Measurements from ENCODE around the gene GYS1. TPM values are rescaled to one million over a fixed set of nuclear protein-coding genes. Genes with fewer than 3 reads are reported as not detected.
A peak's percentile ranks its signal among the peaks of the same experiment; 100 is the strongest.
"Not testable (repeated sequence)": the region's sequence is repeated elsewhere in the genome, so short reads cannot be mapped to it uniquely, and the experiment has no call there.

GYS1 gene
- total RNA-seq, 1 experiment from 2014 or later: 62.7 TPM

DNA sequence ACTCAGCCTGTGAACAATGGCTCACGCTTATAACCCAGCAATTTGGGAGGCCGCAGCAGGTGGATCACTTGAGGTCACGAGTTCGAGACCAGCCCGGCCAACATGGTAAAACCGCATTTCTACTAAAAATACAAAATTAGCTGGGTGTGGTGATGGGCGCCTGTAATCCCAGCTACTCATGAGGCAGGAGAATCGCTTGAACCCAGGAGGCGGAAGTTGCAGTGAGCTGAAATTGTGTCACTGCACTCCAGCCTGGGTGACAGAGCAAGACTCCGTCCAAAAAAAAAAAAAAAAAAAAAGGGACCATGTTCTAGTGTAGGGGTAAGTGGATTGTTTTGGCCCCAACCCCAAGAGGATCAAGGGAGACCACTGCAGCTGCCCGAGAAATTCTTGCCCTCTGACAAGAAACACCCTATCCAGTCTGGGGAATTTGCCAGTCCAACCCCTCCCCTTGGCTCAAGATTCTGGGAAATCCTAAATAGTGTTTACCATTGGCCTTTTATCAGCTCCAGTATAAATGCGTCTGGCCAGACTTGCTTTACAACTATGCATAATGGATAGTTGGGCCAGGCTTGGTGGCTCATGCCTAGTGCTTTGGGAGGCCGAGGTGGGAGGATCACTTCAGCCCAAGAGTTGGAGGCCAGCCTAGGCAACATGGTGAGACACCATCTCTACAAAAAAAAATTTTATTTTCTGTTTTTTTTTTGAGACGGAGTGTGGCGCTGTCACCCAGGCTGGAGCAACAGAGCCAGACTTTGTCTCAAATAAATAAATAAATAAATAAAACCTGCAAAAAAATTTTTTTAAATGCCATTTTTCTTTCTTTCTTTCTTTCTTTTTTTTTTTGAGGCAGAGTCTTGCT, 64.7 kb downstream of the GYS1 start:
- CTCF ChIA-PET: no interaction called here
- no peaks in the 10 kb centered on the region for H3K9me3 Mint-ChIP-seq (ENCODE audit: unreplicated experiment)
- no peaks in the 10 kb centered on the region for H3K27me3 ChIP-seq (replicated peaks; ENCODE audit: control insufficient read depth, insufficient read depth, low read length)
- POLR2A ChIA-PET: interaction anchor here (0.6 to 0.7 kb wide), 3 partner anchors 28 to 133 kb away, joined by 3 to 6 read pairs (median 5); partner anchors contain the start of gene NUCB1
- no peaks in the 10 kb centered on the region for H3K4me1 Mint-ChIP-seq (ENCODE audit: low read depth, unreplicated experiment)
- peaks cover 11% of the 10 kb centered on the region for H3K36me3 Mint-ChIP-seq (ENCODE audit: insufficient read depth, unreplicated experiment)
- H3K27ac Mint-ChIP-seq (ENCODE audit: unreplicated experiment): no peak overlapping the region
- DNase-seq: no peak
- no peak overlapping the region for H3K4me3 Mint-ChIP-seq (ENCODE audit: unreplicated experiment)
- no peaks in the 10 kb centered on the region for H3K9me3 ChIP-seq
- TF ChIP-seq CTCF (IDR thresholded peaks at IDR 0.05; ENCODE audit: insufficient read depth in 1 of 2, low read depth in 1 of 2, low read length in 1 of 2, severe bottlenecking in 1 of 2, unreplicated experiment in 1 of 2): no peak
- no peaks in the 10 kb centered on the region; the same call in 1 of the 2 replicates for H3K4me1 ChIP-seq
- intact Hi-C loops (cut with micrococcal nuclease; ENCODE audit: unreplicated experiment): no loop called here
- H3K27me3 Mint-ChIP-seq (ENCODE audit: insufficient read depth, unreplicated experiment): no peaks in the 10 kb centered on the region
- no TSS peak for BruUV-seq (replicated peaks)
- no peak overlapping the region for H3K4me3 ChIP-seq (ENCODE audit: low read depth, low read length)
- no peaks in the 10 kb centered on the region for H3K36me3 ChIP-seq (ENCODE audit: control insufficient read depth, insufficient read depth, low read length)

- H3K27ac Mint-ChIP-seq (ENCODE audit: unreplicated experiment); H3K4me1 Mint-ChIP-seq (ENCODE audit: low read depth, unreplicated experiment); BruUV-seq (replicated peaks); H3K27me3 Mint-ChIP-seq (ENCODE audit: insufficient read depth, unreplicated experiment); H3K27me3 ChIP-seq (replicated peaks; ENCODE audit: control insufficient read depth, insufficient read depth, low read length); H3K4me3 Mint-ChIP-seq (ENCODE audit: unreplicated experiment); H3K4me1 ChIP-seq; H3K4me3 ChIP-seq (ENCODE audit: low read depth, low read length); intact Hi-C loops (cut with micrococcal nuclease; ENCODE audit: unreplicated experiment); CTCF ChIA-PET; H3K9me3 ChIP-seq; H3K9me3 Mint-ChIP-seq (ENCODE audit: unreplicated experiment); DNase-seq; H3K36me3 ChIP-seq (ENCODE audit: control insufficient read depth, insufficient read depth, low read length): not testable (repeated sequence)
- POLR2A ChIA-PET: interaction anchor here (0.6 kb wide), 2 partner anchors 59 to 132 kb away, joined by 5 to 6 read pairs; no protein-coding TSS in a partner anchor
- H3K36me3 Mint-ChIP-seq (ENCODE audit: insufficient read depth, unreplicated experiment): peaks cover 14% of the 10 kb centered on the region
These were observed 65.4 kb downstream of the GYS1 start for GRCh38 chr19:48927692-48928091.

DNA sequence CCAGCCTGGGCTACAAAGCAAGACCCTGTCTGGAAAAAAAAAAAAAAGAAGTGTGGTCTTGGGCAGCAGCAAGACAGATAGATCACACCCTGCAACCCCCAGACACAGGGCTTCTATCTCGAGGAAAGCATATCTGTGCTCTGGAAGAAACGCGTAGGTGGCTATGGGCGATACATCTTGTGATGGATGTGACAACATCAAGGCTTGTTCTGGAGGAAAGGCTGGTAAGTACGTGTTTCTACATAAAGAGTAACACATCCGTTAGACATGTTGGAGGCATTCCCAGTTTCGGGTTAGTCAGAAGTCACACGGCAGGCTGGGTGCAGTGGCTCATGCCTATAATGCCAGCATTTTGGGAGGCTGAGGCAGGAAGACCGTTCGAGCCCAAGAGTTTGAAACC, 66.2 kb downstream of the GYS1 start:
- TF ChIP-seq CTCF (IDR thresholded peaks at IDR 0.05; ENCODE audit: insufficient read depth in 1 of 2, low read depth in 1 of 2, low read length in 1 of 2, severe bottlenecking in 1 of 2, unreplicated experiment in 1 of 2): no peak
- Mint-ChIP-seq H3K9me3 (ENCODE audit: unreplicated experiment) (no peaks in the 10 kb centered on the region), H3K36me3 (ENCODE audit: insufficient read depth, unreplicated experiment) (peaks cover 19% of the 10 kb centered on the region), H3K4me1 (ENCODE audit: low read depth, unreplicated experiment) (no peaks in the 10 kb centered on the region), H3K27me3 (ENCODE audit: insufficient read depth, unreplicated experiment) (no peaks in the 10 kb centered on the region), H3K4me3 (ENCODE audit: unreplicated experiment) (no peak overlapping the region), H3K27ac (ENCODE audit: unreplicated experiment) (peak overlapping the region; percentile 45)
- Histone ChIP-seq H3K27me3 (replicated peaks; ENCODE audit: control insufficient read depth, insufficient read depth, low read length) (no peaks in the 10 kb centered on the region), H3K4me1 (no peaks in the 10 kb centered on the region), H3K4me3 (ENCODE audit: low read depth, low read length) (no peak overlapping the region), H3K9me3 (no peaks in the 10 kb centered on the region), H3K36me3 (ENCODE audit: control insufficient read depth, insufficient read depth, low read length) (no peaks in the 10 kb centered on the region)
- CTCF ChIA-PET: no interaction called here
- no peak for DNase-seq
- no TSS peak for BruUV-seq (replicated peaks)
- POLR2A ChIA-PET: no interaction called here
- intact Hi-C loops (cut with micrococcal nuclease; ENCODE audit: unreplicated experiment): no loop called here

DNA sequence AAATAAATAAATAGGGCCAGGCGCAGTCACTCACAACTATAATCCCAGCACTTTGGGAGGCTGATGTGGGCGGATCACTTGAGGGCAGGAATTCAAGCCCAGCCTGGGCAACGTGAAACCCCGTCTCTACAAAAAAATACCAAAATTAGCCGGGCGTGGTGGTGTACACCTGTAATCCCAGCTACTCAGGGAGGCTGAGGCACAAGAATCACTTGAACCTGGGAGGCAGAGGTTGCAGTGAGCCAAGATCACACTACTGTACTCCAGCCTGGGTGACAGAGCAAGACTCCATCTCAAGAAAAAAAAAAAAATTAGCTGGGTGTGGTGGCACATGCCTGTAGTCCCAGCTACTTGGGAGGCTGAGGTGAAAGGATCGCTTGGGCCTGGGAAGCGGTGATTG, 67.2 kb downstream of the GYS1 start:
- BruUV-seq (replicated peaks); H3K36me3 ChIP-seq (ENCODE audit: control insufficient read depth, insufficient read depth, low read length); H3K4me1 Mint-ChIP-seq (ENCODE audit: low read depth, unreplicated experiment); intact Hi-C loops (cut with micrococcal nuclease; ENCODE audit: unreplicated experiment); H3K4me3 ChIP-seq (ENCODE audit: low read depth, low read length); H3K9me3 ChIP-seq; H3K9me3 Mint-ChIP-seq (ENCODE audit: unreplicated experiment); H3K27ac Mint-ChIP-seq (ENCODE audit: unreplicated experiment); H3K4me3 Mint-ChIP-seq (ENCODE audit: unreplicated experiment); H3K27me3 ChIP-seq (replicated peaks; ENCODE audit: control insufficient read depth, insufficient read depth, low read length); H3K27me3 Mint-ChIP-seq (ENCODE audit: insufficient read depth, unreplicated experiment); H3K4me1 ChIP-seq; DNase-seq: not testable (repeated sequence)
- ChIA-PET POLR2A (interaction anchor here (0.6 kb wide), 1 partner anchor 40 kb away, joined by 4 read pairs; no protein-coding TSS in a partner anchor), CTCF (interaction anchor here (0.6 kb wide), 1 partner anchor 271 kb away, joined by 4 read pairs; no protein-coding TSS in a partner anchor)
- H3K36me3 Mint-ChIP-seq (ENCODE audit: insufficient read depth, unreplicated experiment): peaks cover 26% of the 10 kb centered on the region
